PC-3 (cell line): ENCODE data around the gene PDLIM1. TPM values are rescaled to one million over a fixed set of nuclear protein-coding genes. Genes with fewer than 3 reads are reported as not detected.

Experiments
- ATAC-seq: fragments of 200-7000 bp; cut with Tn5 transposase; 2 replicates; pipeline ENCODE4 v1.9.1; 2020; ENCODE audit warnings: mild to moderate bottlenecking, moderate library complexity
- BruUV-seq: library from RNA; stranded (reverse); fragments of 400-500 nt; replicated peaks from 2 replicates; lab custom pipeline; 2021; lab: Mats Ljungman, UMichigan
- CTCF ChIA-PET: fragments of 300-600 bp; sonication (Branson Sonifier 250); formaldehyde crosslinking; loops from one replicate; lab custom pipeline; 2022; ENCODE audit warnings: antibody characterized with exemption; lab: Charles Lee
- POLR2A ChIA-PET: fragments of 300-600 bp; sonication (Branson Sonifier 250); formaldehyde crosslinking; loops from one replicate; lab custom pipeline; 2022; ENCODE audit warnings: antibody characterized with exemption; ENCODE audit not compliant: unreplicated experiment; lab: Charles Lee
- DNase-seq: peaks from one replicate; pipeline ENCODE4 v3.0.0-alpha.2; 2015
- H2AFZ ChIP-seq: fragments of 300-600 bp; sonication (generic); 2 replicates; pipeline ENCODE4 v1.6.0; 2016; ENCODE audit warnings: antibody characterized with exemption, low read length
- H3F3A ChIP-seq: fragments of 300-600 bp; sonication (generic); one replicate; pipeline ENCODE4 v1.6.0; 2017; ENCODE audit warnings: antibody characterized with exemption, low read length, control low read depth, mild to moderate bottlenecking; ENCODE audit not compliant: unreplicated experiment
- H3K27ac ChIP-seq: fragments of 300-600 bp; sonication (generic); 2 replicates; pipeline ENCODE4 v1.5.1; 2016; ENCODE audit warnings: mild to moderate bottlenecking, low read length
- H3K27me3 ChIP-seq: fragments of 300-600 bp; sonication (generic); 2 replicates; pipeline ENCODE4 v1.6.1; 2016; ENCODE audit warnings: low read length, mixed read lengths
- H3K36me3 ChIP-seq: fragments of 300-600 bp; sonication (generic); 2 replicates; pipeline ENCODE4 v1.6.1; 2016; ENCODE audit warnings: low read depth, mixed run types, low read length, mixed read lengths
- H3K4me1 ChIP-seq: fragments of 300-600 bp; sonication (generic); 2 replicates; pipeline ENCODE4 v1.5.1; 2016; ENCODE audit warnings: low read length; ENCODE audit not compliant: insufficient read depth
- H3K4me2 ChIP-seq: fragments of 300-600 bp; sonication (generic); 2 replicates; pipeline ENCODE4 v1.6.0; 2016; ENCODE audit warnings: low read length
- H3K4me3 ChIP-seq: fragments of 300-600 bp; sonication (generic); 2 replicates; pipeline ENCODE4 v1.5.1; 2016; ENCODE audit warnings: mild to moderate bottlenecking, low read length, mixed read lengths
- H3K79me2 ChIP-seq: fragments of 300-600 bp; sonication (generic); 2 replicates; pipeline ENCODE4 v1.6.1; 2017; ENCODE audit warnings: low read length, mixed read lengths
- H3K9ac ChIP-seq: fragments of 300-600 bp; sonication (generic); 2 replicates; pipeline ENCODE4 v1.6.0; 2016; ENCODE audit warnings: mild to moderate bottlenecking, low read length
- H3K9me2 ChIP-seq: fragments of 300-600 bp; sonication (generic); replicated peaks from 2 replicates; pipeline ENCODE4 v1.6.1; 2016; ENCODE audit warnings: mixed run types, low read length, mixed read lengths
- H3K9me3 ChIP-seq: fragments of 300-600 bp; sonication (generic); 2 replicates; pipeline ENCODE4 v1.6.1; 2016; ENCODE audit warnings: low read length, mixed read lengths
- H4K20me1 ChIP-seq: fragments of 300-600 bp; sonication (generic); 2 replicates; pipeline ENCODE4 v1.6.1; 2016; ENCODE audit warnings: low read length, mixed read lengths
- CTCF ChIP-seq: fragments of 300-600 bp; sonication (generic); conservative IDR thresholded peaks from 2 replicates; pipeline ENCODE4 v1.5.1; 2017; ENCODE audit warnings: antibody characterized with exemption, low read depth, mild to moderate bottlenecking, low read length
- EZH2 ChIP-seq: fragments of 300-600 bp; sonication (generic); IDR thresholded peaks from one replicate; pipeline ENCODE4 v1.6.1; 2017; ENCODE audit warnings: antibody characterized with exemption, mild to moderate bottlenecking, low read length; ENCODE audit not compliant: unreplicated experiment
- EZH2phosphoT487 ChIP-seq: fragments of 300-600 bp; sonication (generic); IDR thresholded peaks from 2 replicates; pipeline ENCODE4 v1.6.1; 2018; ENCODE audit warnings: mild to moderate bottlenecking, antibody characterized with exemption, low read length, borderline replicate concordance
- intact Hi-C: fragments of 100-400 bp; cut with micrococcal nuclease; formaldehyde crosslinking; loops from 2 replicates; pipeline ENCODE4 v1.9.0; 2023
- total RNA-seq: library from RNA; depleted of rRNA; stranded (reverse); fragments of >200 nt; gene quantifications from 2 replicates; pipeline ENCODE4 v1.2.3, GENCODE V29; 2014

PDLIM1 gene
- total RNA-seq, 1 experiment from 2014 or later = 28.2 TPM

- no peaks in the 10 kb centered on the region for H3F3A ChIP-seq
- TF ChIP-seq EZH2phosphoT487 (no peak), EZH2 (no peak), CTCF (no peak)
- H3K27ac ChIP-seq = no peak overlapping the region
- CTCF ChIA-PET = no interaction called here
- H3K36me3 ChIP-seq = peaks cover 16% of the 10 kb centered on the region
- intact Hi-C loops = no loop called here
- DNase-seq (no peak), ATAC-seq (no peak)
- no peaks in the 10 kb centered on the region for H3K9me2 ChIP-seq
- BruUV-seq = no TSS peak
- 0 out of 2 replicates have a peak, but pooled peaks cover 2% of the 10 kb centered on the region for H3K4me1 ChIP-seq
- H3K27me3 ChIP-seq = no peaks in the 10 kb centered on the region
- H2AFZ ChIP-seq = no peak overlapping the region
- no peak overlapping the region for H3K9ac ChIP-seq
- peaks cover 48% of the 10 kb centered on the region for H3K79me2 ChIP-seq
- POLR2A ChIA-PET = no interaction called here
- H4K20me1 ChIP-seq = no peaks in the 10 kb centered on the region
- no peak overlapping the region for H3K4me2 ChIP-seq
- H3K4me3 ChIP-seq = no peak overlapping the region
- no peaks in the 10 kb centered on the region for H3K9me3 ChIP-seq
These were observed 37.8 kb downstream of the PDLIM1 start for GRCh38 chr10:95253007-95253406.

- CTCF ChIA-PET = no interaction called here
- H3F3A ChIP-seq = no peaks in the 10 kb centered on the region
- H3K4me1 ChIP-seq = peaks cover 17% of the 10 kb centered on the region
- intact Hi-C loops = no loop called here
- ATAC-seq (no peak), DNase-seq (no peak)
- H3K9me3 ChIP-seq = no peaks in the 10 kb centered on the region
- H3K36me3 ChIP-seq = peaks cover 9% of the 10 kb centered on the region; the same call in 1 of the 2 replicates
- H3K27me3 ChIP-seq = no peaks in the 10 kb centered on the region
- no TSS peak for BruUV-seq
- no peak overlapping the region for H3K4me3 ChIP-seq
- H3K9me2 ChIP-seq = no peaks in the 10 kb centered on the region
- POLR2A ChIA-PET = no interaction called here
- no peak overlapping the region for H3K4me2 ChIP-seq
- H3K79me2 ChIP-seq = peaks cover 48% of the 10 kb centered on the region
- TF ChIP-seq EZH2phosphoT487 (no peak), CTCF (no peak), EZH2 (no peak)
- no peaks in the 10 kb centered on the region for H4K20me1 ChIP-seq
- H2AFZ ChIP-seq = no peak overlapping the region
- H3K27ac ChIP-seq = no peak overlapping the region
- H3K9ac ChIP-seq = no peak overlapping the region
These were observed 39.9 kb downstream of the PDLIM1 start for GRCh38 chr10:95250856-95251255.

- DNase-seq (no peak), ATAC-seq (no peak)
- Histone ChIP-seq H3K27ac (no peak overlapping the region), H3K9me2 (no peaks in the 10 kb centered on the region), H3K4me2 (no peak overlapping the region), H3K9me3 (no peaks in the 10 kb centered on the region), H4K20me1 (no peaks in the 10 kb centered on the region), H3K27me3 (no peaks in the 10 kb centered on the region), H3K4me3 (no peak overlapping the region), H3K4me1 (peaks cover 17% of the 10 kb centered on the region), H3K79me2 (peaks cover 34% of the 10 kb centered on the region), H3K36me3 (peaks cover 20% of the 10 kb centered on the region; the same call in 1 of the 2 replicates), H3K9ac (no peak overlapping the region), H2AFZ (no peak overlapping the region), H3F3A (no peaks in the 10 kb centered on the region)
- ChIA-PET CTCF (interaction anchor here (0.6 kb wide), 1 partner anchor 12 kb away, joined by 3 read pairs; no protein-coding TSS in a partner anchor), POLR2A (no interaction called here)
- intact Hi-C loops = loop anchor here (5.0 to 10.0 kb wide), 2 partner anchors 38 to 65 kb away; no protein-coding TSS in a partner anchor
- BruUV-seq = no TSS peak
- TF ChIP-seq CTCF = no peak
- no peak for TF ChIP-seq EZH2phosphoT487
- TF ChIP-seq EZH2 = no peak
These were observed 41.3 kb downstream of the PDLIM1 start for GRCh38 chr10:95249467-95249866.
